Activated T-cell treated with anti-CD3 and anti-CD28 coated beads, Interleukin-2, amount 50 U/mL, for 72 hours (primary cell): ENCODE results near the gene TP73. TPM values are rescaled to one million over a fixed set of nuclear protein-coding genes. Genes with fewer than 3 reads are reported as not detected.

Source experiments
- ATAC-seq, 2 donors: fragments of 150-1000 bp; cut with Tn5 transposase; replicated peaks in 1 of 2; 2 replicates each; pipeline ENCODE4 v1.10.0; 2021; ENCODE audit warnings: moderate library complexity in 2 of 2, mild to moderate bottlenecking in 1 of 2
- DNase-seq, 2 donors: peaks; one replicate each; pipeline ENCODE4 v3.0.0; 2021 to 2022; ENCODE audit warnings: mixed read lengths in 1 of 2
- H3K27ac Mint-ChIP-seq: one replicate; pipeline ENCODE4 v1.8.0; 2022; ENCODE audit warnings: mild to moderate bottlenecking, moderate library complexity, mixed read lengths
- H3K27me3 Mint-ChIP-seq: one replicate; pipeline ENCODE4 v1.8.0; 2022; ENCODE audit warnings: low read depth, mixed read lengths
- H3K36me3 Mint-ChIP-seq, 2 donors: one replicate each; pipeline ENCODE4 v1.8.0; 2022; ENCODE audit warnings: mixed read lengths in 2 of 2, mild to moderate bottlenecking in 1 of 2; ENCODE audit not compliant: insufficient read depth in 2 of 2
- H3K4me1 Mint-ChIP-seq: one replicate; pipeline ENCODE4 v1.8.0; 2022; ENCODE audit warnings: low read depth, mixed read lengths
- H3K4me3 Mint-ChIP-seq, 2 donors: one replicate each; pipeline ENCODE4 v1.8.0; 2022; ENCODE audit warnings: mild to moderate bottlenecking in 2 of 2, mixed read lengths in 2 of 2, moderate library complexity in 2 of 2
- H3K9me3 Mint-ChIP-seq, 2 donors: one replicate each; pipeline ENCODE4 v1.8.0; 2022; ENCODE audit warnings: mixed read lengths in 2 of 2
- total RNA-seq, 2 donors: library from RNA; stranded (reverse); gene quantifications; one replicate each; pipeline ENCODE4 v1.2.3, GENCODE V29; 2022

The TP73 gene
- total RNA-seq, 2 donors from 2014 or later: 0.65 to 1.3 TPM

- ATAC-seq: no peak
- H3K27me3 Mint-ChIP-seq: peaks cover 32% of the 10 kb centered on the region
- no peak overlapping the region for H3K4me3 Mint-ChIP-seq
These were observed 5.4 kb downstream of the TP73 start for GRCh38 chr1:3657578-3658230.

DNA sequence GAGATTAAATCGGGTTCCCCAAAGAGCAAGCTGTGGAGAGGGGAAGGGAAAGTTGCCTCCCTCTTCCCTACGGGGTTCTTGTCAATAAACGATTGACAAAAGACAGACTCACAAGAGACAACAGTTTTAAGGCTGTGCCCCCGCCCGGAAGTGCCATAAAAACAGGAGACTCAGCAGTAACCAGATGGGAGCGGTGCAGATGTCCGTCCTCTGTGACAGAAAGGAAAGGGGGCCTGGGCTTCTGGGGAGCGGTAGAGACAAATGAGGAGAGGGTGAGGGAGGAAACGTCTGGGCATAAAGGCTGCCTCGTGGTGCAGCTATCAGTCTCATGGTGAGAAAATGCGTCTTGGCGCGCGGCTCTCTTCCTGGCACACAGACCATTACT is 5.9 kb downstream of the TP73 start:
- peaks cover 32% of the 10 kb centered on the region for H3K27me3 Mint-ChIP-seq
- DNase-seq (no peak), ATAC-seq (no peak)
- H3K4me3 Mint-ChIP-seq: no peak overlapping the region
- no peaks in the 10 kb centered on the region for H3K36me3 Mint-ChIP-seq
- H3K4me1 Mint-ChIP-seq: peaks cover 11% of the 10 kb centered on the region
- H3K9me3 Mint-ChIP-seq: no peaks in the 10 kb centered on the region
- H3K27ac Mint-ChIP-seq: no peak overlapping the region

More at GRCh38 chr1:3657578-3658230, 5.4 kb downstream of the TP73 start:
- DNase-seq: no peak
- Mint-ChIP-seq H3K27ac (no peak overlapping the region), H3K36me3 (no peaks in the 10 kb centered on the region), H3K9me3 (no peaks in the 10 kb centered on the region), H3K4me1 (peaks cover 11% of the 10 kb centered on the region)

- Mint-ChIP-seq H3K9me3 (no peaks in the 10 kb centered on the region), H3K36me3 (no peaks in the 10 kb centered on the region), H3K27me3 (peaks cover 26% of the 10 kb centered on the region), H3K4me1 (peaks cover 11% of the 10 kb centered on the region), H3K4me3 (no peak overlapping the region), H3K27ac (no peak overlapping the region)
- ATAC-seq: no peak
- DNase-seq: no peak
These were observed 6.8 kb downstream of the TP73 start for GRCh38 chr1:3659093-3659492.

GRCh38 chr1:3660704-3661103 is 8.4 kb downstream of the TP73 start:
- ATAC-seq: peak in 1 of 2 donors; percentile 48
- Mint-ChIP-seq H3K27me3 (peaks cover 13% of the 10 kb centered on the region), H3K27ac (no peak overlapping the region), H3K9me3 (no peaks in the 10 kb centered on the region), H3K4me3 (no peak overlapping the region), H3K36me3 (no peaks in the 10 kb centered on the region), H3K4me1 (peaks cover 11% of the 10 kb centered on the region)
- DNase-seq: no peak

- ATAC-seq: no peak
- no peak overlapping the region for H3K4me3 Mint-ChIP-seq
- no peak for DNase-seq
- H3K36me3 Mint-ChIP-seq: no peaks in the 10 kb centered on the region
- peaks cover 6% of the 10 kb centered on the region for H3K27me3 Mint-ChIP-seq
- no peak overlapping the region for H3K27ac Mint-ChIP-seq
- no peaks in the 10 kb centered on the region for H3K9me3 Mint-ChIP-seq
- peaks cover 5% of the 10 kb centered on the region for H3K4me1 Mint-ChIP-seq
These were observed 9.3 kb downstream of the TP73 start for GRCh38 chr1:3661631-3662030.

DNA sequence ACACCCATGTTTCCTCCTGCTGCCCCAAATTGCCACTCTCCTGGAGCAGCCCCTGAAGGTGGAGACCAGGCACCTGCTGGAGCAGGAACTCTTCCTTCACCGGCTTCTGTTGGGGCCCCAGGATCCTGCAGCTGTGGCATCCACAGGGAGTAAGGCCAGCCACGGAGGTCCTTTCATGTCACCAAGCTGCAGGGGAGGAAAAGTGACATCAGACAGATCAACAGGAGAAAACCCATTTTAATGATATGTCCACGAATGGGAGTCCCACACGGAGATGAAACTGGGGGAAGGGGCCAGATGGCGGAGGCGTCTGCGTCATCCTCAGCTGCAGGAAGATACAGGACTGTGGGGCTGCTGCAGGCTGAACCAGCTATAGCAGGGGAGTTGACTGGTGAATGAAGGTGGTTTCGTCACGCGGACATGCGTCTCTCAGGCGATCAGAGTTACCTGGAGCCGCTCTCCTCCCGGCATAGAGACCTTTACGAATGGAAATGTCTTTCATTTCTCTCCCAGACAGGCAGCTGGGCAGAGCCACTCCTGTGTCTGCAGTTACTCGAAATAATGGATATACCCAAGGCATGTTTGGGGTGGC is 9.9 kb downstream of the TP73 start:
- H3K27ac Mint-ChIP-seq: no peak overlapping the region
- no peak for DNase-seq
- no peak for ATAC-seq
- H3K9me3 Mint-ChIP-seq: no peaks in the 10 kb centered on the region
- no peaks in the 10 kb centered on the region for H3K4me1 Mint-ChIP-seq
- no peak overlapping the region for H3K4me3 Mint-ChIP-seq
- no peaks in the 10 kb centered on the region for H3K36me3 Mint-ChIP-seq
- peaks cover 6% of the 10 kb centered on the region for H3K27me3 Mint-ChIP-seq

- no peak for ATAC-seq
- no peak for DNase-seq
- H3K4me1 Mint-ChIP-seq: no peaks in the 10 kb centered on the region
- no peaks in the 10 kb centered on the region for H3K9me3 Mint-ChIP-seq
- H3K4me3 Mint-ChIP-seq: no peak overlapping the region
- H3K27me3 Mint-ChIP-seq: peaks cover 6% of the 10 kb centered on the region
- H3K27ac Mint-ChIP-seq: no peak overlapping the region
- no peaks in the 10 kb centered on the region for H3K36me3 Mint-ChIP-seq
These were observed 11.8 kb downstream of the TP73 start for GRCh38 chr1:3663999-3664699.

GRCh38 chr1:3664700-3665375 is 12.5 kb downstream of the TP73 start:
- H3K4me1 Mint-ChIP-seq: no peaks in the 10 kb centered on the region
- no peaks in the 10 kb centered on the region for H3K9me3 Mint-ChIP-seq
- no peaks in the 10 kb centered on the region for H3K36me3 Mint-ChIP-seq
- DNase-seq (no peak), ATAC-seq (no peak)
- no peak overlapping the region for H3K4me3 Mint-ChIP-seq
- peaks cover 6% of the 10 kb centered on the region for H3K27me3 Mint-ChIP-seq
- no peak overlapping the region for H3K27ac Mint-ChIP-seq

DNA sequence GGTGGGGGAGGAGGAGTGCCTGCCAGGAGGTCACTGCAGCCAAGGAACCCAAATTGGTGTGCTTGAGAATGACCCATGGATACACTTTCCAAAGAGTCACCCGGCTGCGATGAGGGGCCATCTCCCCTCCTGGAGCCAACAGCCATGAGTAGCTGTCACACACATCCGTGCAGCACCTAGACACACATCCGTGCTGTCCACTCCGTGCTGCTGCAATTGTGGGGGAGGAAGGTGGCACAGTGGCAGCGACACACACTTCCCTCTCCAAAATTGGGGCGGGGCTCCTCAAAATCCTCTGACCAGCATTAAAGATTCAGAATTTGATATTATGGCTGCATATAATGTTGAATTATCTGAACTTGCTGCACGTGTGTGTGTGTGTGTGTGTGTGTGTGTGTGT is 15.8 kb downstream of the TP73 start:
- DNase-seq: no peak
- H3K4me3 Mint-ChIP-seq: no peak overlapping the region
- no peak for ATAC-seq
- no peaks in the 10 kb centered on the region for H3K4me1 Mint-ChIP-seq
- H3K9me3 Mint-ChIP-seq: no peaks in the 10 kb centered on the region
- peaks cover 4% of the 10 kb centered on the region for H3K27me3 Mint-ChIP-seq
- H3K27ac Mint-ChIP-seq: no peak overlapping the region
- H3K36me3 Mint-ChIP-seq: no peaks in the 10 kb centered on the region

GRCh38 chr1:3668585-3669300 is 16.4 kb downstream of the TP73 start:
- ATAC-seq: no peak
- H3K27me3 Mint-ChIP-seq: no peaks in the 10 kb centered on the region

GRCh38 chr1:3669421-3669821 is 17.1 kb downstream of the TP73 start:
- Mint-ChIP-seq H3K4me1 (no peaks in the 10 kb centered on the region), H3K9me3 (no peaks in the 10 kb centered on the region), H3K36me3 (no peaks in the 10 kb centered on the region), H3K27ac (no peak overlapping the region), H3K27me3 (no peaks in the 10 kb centered on the region), H3K4me3 (no peak overlapping the region)
- no peak for DNase-seq
- ATAC-seq: no peak

More at GRCh38 chr1:3668585-3669300, 16.4 kb downstream of the TP73 start:
- Mint-ChIP-seq H3K4me3 (no peak overlapping the region), H3K36me3 (no peaks in the 10 kb centered on the region), H3K4me1 (no peaks in the 10 kb centered on the region), H3K9me3 (no peaks in the 10 kb centered on the region), H3K27ac (no peak overlapping the region)
- DNase-seq: no peak

GRCh38 chr1:3669971-3670431 is 17.7 kb downstream of the TP73 start:
- DNase-seq: no peak
- Mint-ChIP-seq H3K27me3 (no peaks in the 10 kb centered on the region), H3K9me3 (no peaks in the 10 kb centered on the region), H3K27ac (no peak overlapping the region), H3K36me3 (no peaks in the 10 kb centered on the region), H3K4me1 (no peaks in the 10 kb centered on the region), H3K4me3 (no peak overlapping the region)
- no peak for ATAC-seq
